Mucosa of gallbladder (tissue), 1 donor: ENCODE measurements around the gene NLGN2. TPM values are rescaled to one million over a fixed set of nuclear protein-coding genes. Genes with fewer than 3 reads are reported as not detected.

ENCODE experiments used
- DNase-seq: peaks from one replicate; pipeline ENCODE4 v3.0.0-alpha.2; 2020; ENCODE audit warnings: low spot score
- total RNA-seq: library from RNA; stranded (reverse); gene quantifications from one replicate; pipeline ENCODE4 v1.2.1, GENCODE V29; 2021
- donor health status: DM: no; HTN: no; CAD: no.

NLGN2 gene
- total RNA-seq, 1 donor from 2014 or later = 35.2 TPM

DNA sequence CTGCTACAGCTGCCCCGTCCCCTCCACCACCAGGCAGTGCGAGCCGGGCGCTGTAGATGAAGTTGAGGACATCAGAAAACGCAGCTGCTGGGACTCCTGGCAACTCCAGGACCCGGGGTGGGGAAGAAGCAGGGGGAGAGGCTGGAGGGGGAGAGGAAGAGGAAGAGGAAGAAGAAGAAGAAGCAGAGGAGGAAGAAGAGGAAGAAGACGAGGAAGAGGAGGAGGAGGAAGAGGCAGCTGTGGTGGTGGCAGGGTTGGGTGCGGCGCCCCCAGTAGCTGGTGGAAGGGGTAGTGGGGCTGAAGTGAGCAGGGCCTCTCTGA lies 58.6 kb downstream of the NLGN2 start:
- no peak for DNase-seq

DNA sequence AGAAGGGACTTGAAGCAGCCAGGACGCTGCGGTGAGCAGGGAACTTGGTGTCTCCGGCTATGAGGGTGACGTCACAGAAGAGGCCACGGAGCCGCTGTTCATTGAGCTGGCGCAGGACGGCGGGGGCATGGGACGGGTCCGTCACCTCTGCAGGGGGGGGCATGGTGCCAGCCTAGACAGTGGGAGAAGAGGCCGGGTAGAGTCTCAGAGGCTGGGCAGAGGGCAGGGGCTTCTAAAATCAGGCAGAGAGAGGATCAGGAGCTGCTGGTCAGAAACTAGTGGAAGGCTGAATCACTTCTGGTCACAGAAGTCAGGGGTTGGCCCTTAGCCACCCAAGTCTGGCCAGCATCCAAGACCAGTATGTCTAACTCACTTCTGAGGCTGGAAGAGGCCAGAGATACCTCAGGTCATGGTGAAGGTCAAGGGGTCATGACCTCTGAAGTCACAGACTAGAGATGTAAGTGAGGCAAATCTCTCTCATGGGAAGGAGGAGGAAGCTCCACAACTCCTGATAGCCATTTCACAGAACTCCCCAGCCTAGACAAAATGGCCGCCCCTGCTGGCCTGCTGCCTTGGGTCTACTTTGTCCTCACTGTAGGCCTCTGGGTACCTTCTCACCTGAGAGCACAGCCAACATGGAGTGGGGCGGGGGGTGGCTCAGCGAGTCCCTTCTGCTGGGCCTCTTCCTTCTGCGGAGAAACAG lies 59.1 kb downstream of the NLGN2 start:
- DNase-seq = no peak

DNA sequence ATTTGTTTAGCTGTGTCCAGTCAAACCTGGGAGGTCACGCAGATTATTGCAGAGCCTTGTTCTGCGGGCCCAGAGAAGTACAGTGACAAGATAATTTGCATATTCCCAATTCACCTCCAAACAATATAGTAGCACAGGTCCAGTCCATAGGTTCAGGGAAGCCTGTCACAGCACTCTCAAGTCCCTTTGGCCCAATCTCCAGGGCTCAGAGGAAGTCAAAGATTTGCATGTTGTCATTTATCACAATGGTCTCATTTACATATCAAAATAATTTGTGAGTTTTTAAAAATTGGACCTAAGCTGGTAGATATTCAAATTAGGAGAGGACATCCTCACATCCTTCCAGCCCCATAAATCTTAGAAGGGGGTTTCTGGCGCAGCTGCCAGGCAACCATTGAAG lies 59.9 kb downstream of the NLGN2 start:
- DNase-seq = no peak

DNA sequence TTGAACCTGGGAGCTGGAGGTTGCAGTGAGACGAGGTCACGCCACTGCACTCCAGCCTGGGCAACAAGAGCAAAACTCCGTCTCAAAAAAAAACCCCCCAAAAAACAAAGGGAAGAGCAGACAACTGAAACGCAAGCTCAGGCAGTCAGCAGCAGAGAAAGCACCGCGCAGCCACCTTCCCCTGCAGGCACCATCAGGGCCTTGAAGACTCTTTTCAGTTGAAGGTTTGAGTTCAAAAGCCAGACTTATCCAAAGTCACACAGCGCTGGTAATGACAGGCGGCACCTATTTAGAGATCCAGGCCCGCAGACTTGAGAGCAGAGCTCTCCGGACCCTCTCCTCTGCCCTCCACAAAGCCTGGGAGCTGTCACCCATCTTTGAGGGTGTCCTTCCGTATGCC lies 60.6 kb downstream of the NLGN2 start:
- DNase-seq = no peak

DNA sequence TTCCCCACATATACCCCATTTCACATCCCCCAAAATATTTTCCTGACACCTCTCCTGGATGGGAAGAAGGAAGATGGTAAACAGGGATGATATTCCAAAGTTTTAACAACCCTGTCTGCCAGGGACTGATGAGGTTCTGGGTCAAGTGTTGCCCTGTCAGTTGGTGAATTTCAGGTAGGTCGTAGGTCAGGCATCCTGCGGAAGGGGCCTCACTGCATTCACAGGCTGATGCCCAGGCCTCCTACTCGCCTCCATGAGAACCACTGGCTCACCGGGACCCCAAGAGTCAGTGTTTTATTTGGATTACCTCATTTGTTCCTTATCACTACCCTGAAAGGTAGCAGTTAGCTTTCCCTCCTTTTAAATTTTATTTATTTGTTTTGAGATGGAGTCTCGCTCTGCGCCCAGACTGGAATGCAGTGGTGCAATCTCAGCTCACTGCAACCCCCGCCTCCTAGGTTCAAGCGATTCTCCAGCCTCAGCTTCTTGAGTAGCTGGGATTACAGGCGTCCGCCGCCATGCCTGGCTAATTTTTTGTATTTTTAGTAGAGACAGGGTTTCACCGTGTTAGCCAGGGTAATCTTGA lies 61.3 kb downstream of the NLGN2 start:
- DNase-seq = no peak

Other genes starting within 250 kb of the NLGN2 start
- 5.0 TPM for gene ASGR1, start 228.5 kb upstream of the NLGN2 start, total RNA-seq
- gene DLG4, start 188.0 kb upstream of the NLGN2 start, total RNA-seq = 36.5 TPM
- 914 TPM for gene ACADVL, start 187.9 kb upstream of the NLGN2 start, total RNA-seq
- 60.9 TPM for gene DVL2, start 173.3 kb upstream of the NLGN2 start, total RNA-seq
- 32.3 TPM for gene PHF23, start 168.4 kb upstream of the NLGN2 start, total RNA-seq
- 587 TPM for gene GABARAP, start 165.4 kb upstream of the NLGN2 start, total RNA-seq
- gene CTDNEP1, start 156.1 kb upstream of the NLGN2 start, total RNA-seq = 107 TPM
- 47.9 TPM for gene ELP5, start 155.6 kb upstream of the NLGN2 start, total RNA-seq
- gene CLDN7, start 145.4 kb upstream of the NLGN2 start, total RNA-seq = 248 TPM
- 7.6 TPM for gene SLC2A4, start 126.1 kb upstream of the NLGN2 start, total RNA-seq
- gene YBX2, start 113.2 kb upstream of the NLGN2 start, total RNA-seq = 1.4 TPM
- gene EIF5A, start 100.2 kb upstream of the NLGN2 start, total RNA-seq = 233 TPM
- 71.8 TPM for gene GPS2, start 92.5 kb upstream of the NLGN2 start, total RNA-seq
- 50.3 TPM for gene NEURL4, start 78.5 kb upstream of the NLGN2 start, total RNA-seq
- 24.2 TPM for gene ACAP1, start 71.3 kb upstream of the NLGN2 start, total RNA-seq
- 15.3 TPM for gene KCTD11, start 55.7 kb upstream of the NLGN2 start, total RNA-seq
- gene TMEM95, start 52.7 kb upstream of the NLGN2 start, total RNA-seq = not detected
- gene TNK1, start 26.8 kb upstream of the NLGN2 start, total RNA-seq = 11.7 TPM
- 39.7 TPM for gene PLSCR3, start 13.3 kb upstream of the NLGN2 start, total RNA-seq
- gene TMEM256, start 3.7 kb upstream of the NLGN2 start, total RNA-seq = 67.5 TPM
- not detected for gene SPEM1, start 12.5 kb downstream of the NLGN2 start, total RNA-seq
- not detected for gene SPEM2, start 17.8 kb downstream of the NLGN2 start, total RNA-seq
- not detected for gene SPEM3, start 21.0 kb downstream of the NLGN2 start, total RNA-seq
- gene TMEM102, start 27.6 kb downstream of the NLGN2 start, total RNA-seq = 14.3 TPM
- 2.7 TPM for gene FGF11, start 31.7 kb downstream of the NLGN2 start, total RNA-seq
- 10.0 TPM for gene CHRNB1, start 37.2 kb downstream of the NLGN2 start, total RNA-seq
- gene ZBTB4, start 71.8 kb downstream of the NLGN2 start, total RNA-seq = 82.8 TPM
- not detected for gene SLC35G6, start 73.6 kb downstream of the NLGN2 start, total RNA-seq
- gene POLR2A, start 76.5 kb downstream of the NLGN2 start, total RNA-seq = 133 TPM
- 81.5 TPM for gene TNFSF12, start 141.2 kb downstream of the NLGN2 start, total RNA-seq
- 120 TPM for gene TNFSF13, start 150.9 kb downstream of the NLGN2 start, total RNA-seq
- gene SENP3, start 154.1 kb downstream of the NLGN2 start, total RNA-seq = 46.6 TPM
- gene CD68, start 171.8 kb downstream of the NLGN2 start, total RNA-seq = 75.3 TPM
- 76.4 TPM for gene MPDU1, start 176.0 kb downstream of the NLGN2 start, total RNA-seq
- gene SOX15, start 182.2 kb downstream of the NLGN2 start, total RNA-seq = 3.1 TPM
- gene FXR2, start 207.1 kb downstream of the NLGN2 start, total RNA-seq = 39.3 TPM
- gene SAT2, start 220.0 kb downstream of the NLGN2 start, total RNA-seq = 120 TPM
- gene SHBG, start 222.3 kb downstream of the NLGN2 start, total RNA-seq = 0.89 TPM
- gene ATP1B2, start 243.1 kb downstream of the NLGN2 start, total RNA-seq = 7.7 TPM